ACHN (cell line): ENCODE data around the gene CD300C.
"Not testable (repeated sequence)": the region's sequence is repeated elsewhere in the genome, so short reads cannot be mapped to it uniquely, and the experiment has no call there.

Experiments
- DNase-seq: peaks from one replicate; pipeline ENCODE4 v3.0.0-alpha.2; 2015
- in situ Hi-C: cut with HindIII; loops from 2 replicates; pipeline ENCODE4 v1.10.0; 2017; ENCODE audit warnings: low sequenced_read_pairs, low pct_ligation_motif_present, low pct_unique_long_range_greater_than_20kb

Gene CD300C

GRCh38 chr17:74520790-74521480 is 25.0 kb downstream of the CD300C start:
- in situ Hi-C loops = no loop called here
- DNase-seq = no peak

- in situ Hi-C loops = no loop called here
- no peak for DNase-seq
Observed at GRCh38 chr17:74520016-74520434, 25.9 kb downstream of the CD300C start.

GRCh38 chr17:74518413-74518981 is 27.4 kb downstream of the CD300C start:
- in situ Hi-C loops, DNase-seq: not testable (repeated sequence)

- in situ Hi-C loops = no loop called here
- DNase-seq = no peak
Observed at GRCh38 chr17:74516561-74517328, 29.2 kb downstream of the CD300C start.

- in situ Hi-C loops = no loop called here
- DNase-seq = no peak
Observed at GRCh38 chr17:74515941-74516340, 30.0 kb downstream of the CD300C start.

- no peak for DNase-seq
- in situ Hi-C loops = no loop called here
Observed at GRCh38 chr17:74514632-74515334, 31.1 kb downstream of the CD300C start.

- peak; percentile 56 for DNase-seq
- in situ Hi-C loops = no loop called here
Observed at GRCh38 chr17:74513987-74514631, 31.8 kb downstream of the CD300C start.

- in situ Hi-C loops = no loop called here
- peak; percentile 87 for DNase-seq
Observed at GRCh38 chr17:74512624-74513091, 33.3 kb downstream of the CD300C start.

GRCh38 chr17:74512036-74512435 is 33.9 kb downstream of the CD300C start:
- peak; percentile 19 for DNase-seq
- in situ Hi-C loops = no loop called here

- no peak for DNase-seq
Observed at GRCh38 chr17:74508156-74508555, 37.8 kb downstream of the CD300C start.

GRCh38 chr17:74503949-74504348 is 42.0 kb downstream of the CD300C start:
- in situ Hi-C loops, DNase-seq: not testable (repeated sequence)

More at GRCh38 chr17:74508156-74508555, 37.8 kb downstream of the CD300C start:
- in situ Hi-C loops = no loop called here

- in situ Hi-C loops = no loop called here
- no peak for DNase-seq
Observed at GRCh38 chr17:74502861-74503260, 43.1 kb downstream of the CD300C start.

GRCh38 chr17:74499992-74500391 is 45.9 kb downstream of the CD300C start:
- in situ Hi-C loops = no loop called here
- no peak for DNase-seq

GRCh38 chr17:74497471-74497870 is 48.4 kb downstream of the CD300C start:
- DNase-seq = no peak
- in situ Hi-C loops = no loop called here

- peak; percentile 64 for DNase-seq
- in situ Hi-C loops = no loop called here
Observed at GRCh38 chr17:74493331-74493833, 52.5 kb downstream of the CD300C start.

GRCh38 chr17:74491626-74492025 is 54.3 kb downstream of the CD300C start:
- in situ Hi-C loops = no loop called here
- DNase-seq = no peak
